C4-2B (cell line): ENCODE measurements around the gene SLC6A8.

Source experiments
- CTCF ChIP-seq: fragments of 450-650 bp; conservative IDR thresholded peaks from 2 replicates; pipeline ENCODE4 v1.5.1; 2017; ENCODE audit warnings: mild to moderate bottlenecking
- ZFX ChIP-seq: fragments of 450-650 bp; IDR thresholded peaks from 2 replicates; pipeline ENCODE4 v1.6.1; 2017

DNA sequence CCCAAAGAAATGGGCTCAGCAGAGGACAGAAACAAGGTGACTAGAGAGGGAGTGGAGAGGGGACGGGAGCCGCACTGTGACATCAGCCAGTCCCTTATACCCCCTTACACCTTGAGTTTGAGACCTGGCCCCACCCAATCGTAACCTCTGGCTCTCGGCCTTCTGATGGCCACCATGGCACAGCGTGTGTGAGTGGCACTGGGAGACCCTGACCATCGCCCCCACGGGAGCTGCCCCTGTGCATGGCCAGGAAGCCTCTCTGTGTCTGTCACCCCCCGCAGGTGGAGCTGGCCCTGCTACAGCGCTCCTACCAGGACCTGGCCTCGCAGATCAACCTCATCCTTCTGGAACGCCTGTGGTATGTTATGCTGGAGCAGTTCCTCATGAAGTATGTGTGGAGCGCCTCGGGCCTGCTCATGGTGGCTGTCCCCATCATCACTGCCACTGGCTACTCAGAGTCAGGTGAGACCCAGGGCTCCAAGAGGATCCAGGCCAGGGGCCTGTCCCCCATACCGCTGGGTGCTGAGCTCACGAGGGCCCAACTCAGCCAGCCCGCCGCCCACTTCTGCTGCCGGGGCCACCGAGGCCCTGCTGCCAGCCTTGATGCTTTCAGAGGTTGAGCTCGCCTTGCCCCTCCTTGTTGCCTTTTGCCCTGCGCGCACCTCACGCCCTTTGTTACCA is 41.4 kb downstream of the SLC6A8 start:
- no peak for TF ChIP-seq CTCF
- TF ChIP-seq ZFX = no peak
